ENCODE measurements around the gene FRMD8.
"Not testable (repeated sequence)": the region's sequence is repeated elsewhere in the genome, so short reads cannot be mapped to it uniquely, and the experiment has no call there.

FRMD8 gene

GRCh38 chr11:65446446-65447277, 60.2 kb downstream of the FRMD8 start:
- H3K9me3 ChIP-seq (replicated peaks; ENCODE audit: low read length): no peaks in the 10 kb centered on the region
- H3K9ac ChIP-seq (ENCODE audit: low read depth, low read length): peak overlapping the region; percentile 37
- no peaks in the 10 kb centered on the region for H3K27me3 ChIP-seq (ENCODE audit: control insufficient read depth, insufficient read depth, low read length)
- H3K4me2 ChIP-seq (ENCODE audit: low read length): peak overlapping the region; percentile 2
- H3K36me3 ChIP-seq (ENCODE audit: insufficient read depth, low read length): peaks cover 55% of the 10 kb centered on the region
- peaks cover 63% of the 10 kb centered on the region for H3K4me1 ChIP-seq (ENCODE audit: control insufficient read depth, insufficient read depth, low read length)
- H3K4me3 ChIP-seq (ENCODE audit: low read length): no peak overlapping the region

GRCh38 chr11:65448074-65448417, 61.6 kb downstream of the FRMD8 start:
- H3K36me3 ChIP-seq (ENCODE audit: insufficient read depth, low read length): peaks cover 58% of the 10 kb centered on the region

GRCh38 chr11:65448418-65449105, 62.1 kb downstream of the FRMD8 start:
- H3K9me3 ChIP-seq (replicated peaks; ENCODE audit: low read length): no peaks in the 10 kb centered on the region
- peaks cover 54% of the 10 kb centered on the region for H3K36me3 ChIP-seq (ENCODE audit: insufficient read depth, low read length)
- peak overlapping the region; percentile 10 for H3K4me3 ChIP-seq (ENCODE audit: low read length)

More at GRCh38 chr11:65448074-65448417, 61.6 kb downstream of the FRMD8 start:
- Histone ChIP-seq H3K4me1 (ENCODE audit: control insufficient read depth, insufficient read depth, low read length) (peaks cover 60% of the 10 kb centered on the region), H3K9me3 (replicated peaks; ENCODE audit: low read length) (no peaks in the 10 kb centered on the region), H3K9ac (ENCODE audit: low read depth, low read length) (peak overlapping the region; percentile 48), H3K4me2 (ENCODE audit: low read length) (peak overlapping the region; percentile 43), H3K27me3 (ENCODE audit: control insufficient read depth, insufficient read depth, low read length) (no peaks in the 10 kb centered on the region), H3K4me3 (ENCODE audit: low read length) (peak overlapping the region; percentile 10)

GRCh38 chr11:65451301-65451700, 64.9 kb downstream of the FRMD8 start:
- peaks cover 62% of the 10 kb centered on the region for H3K4me1 ChIP-seq (ENCODE audit: control insufficient read depth, insufficient read depth, low read length)
- not testable (repeated sequence) for H3K9ac ChIP-seq (ENCODE audit: low read depth, low read length); H3K27me3 ChIP-seq (ENCODE audit: control insufficient read depth, insufficient read depth, low read length); H3K4me2 ChIP-seq (ENCODE audit: low read length); H3K9me3 ChIP-seq (replicated peaks; ENCODE audit: low read length); H3K4me3 ChIP-seq (ENCODE audit: low read length)
- H3K36me3 ChIP-seq (ENCODE audit: insufficient read depth, low read length): peaks cover 27% of the 10 kb centered on the region

More at GRCh38 chr11:65448418-65449105, 62.1 kb downstream of the FRMD8 start:
- Histone ChIP-seq H3K4me1 (ENCODE audit: control insufficient read depth, insufficient read depth, low read length) (peaks cover 59% of the 10 kb centered on the region), H3K4me2 (ENCODE audit: low read length) (peak overlapping the region; percentile 43), H3K27me3 (ENCODE audit: control insufficient read depth, insufficient read depth, low read length) (no peaks in the 10 kb centered on the region), H3K9ac (ENCODE audit: low read depth, low read length) (peak overlapping the region; percentile 48)

- Histone ChIP-seq H3K4me1 (ENCODE audit: control insufficient read depth, insufficient read depth, low read length) (peaks cover 52% of the 10 kb centered on the region), H3K36me3 (ENCODE audit: insufficient read depth, low read length) (peaks cover 20% of the 10 kb centered on the region), H3K4me2 (ENCODE audit: low read length) (peak overlapping the region; percentile 36), H3K9ac (ENCODE audit: low read depth, low read length) (peak overlapping the region; percentile 38)
- not testable (repeated sequence) for H3K27me3 ChIP-seq (ENCODE audit: control insufficient read depth, insufficient read depth, low read length); H3K9me3 ChIP-seq (replicated peaks; ENCODE audit: low read length); H3K4me3 ChIP-seq (ENCODE audit: low read length)
Measured at GRCh38 chr11:65452259-65452658, 65.8 kb downstream of the FRMD8 start.

- H3K36me3 ChIP-seq (ENCODE audit: insufficient read depth, low read length): peaks cover 14% of the 10 kb centered on the region
- peaks cover 47% of the 10 kb centered on the region for H3K4me1 ChIP-seq (ENCODE audit: control insufficient read depth, insufficient read depth, low read length)
- H3K4me2 ChIP-seq (ENCODE audit: low read length): peak overlapping the region; percentile 36
- no peaks in the 10 kb centered on the region for H3K27me3 ChIP-seq (ENCODE audit: control insufficient read depth, insufficient read depth, low read length)
- H3K9ac ChIP-seq (ENCODE audit: low read depth, low read length): peak overlapping the region; percentile 38
- H3K9me3 ChIP-seq (replicated peaks; ENCODE audit: low read length): no peaks in the 10 kb centered on the region
- no peak overlapping the region for H3K4me3 ChIP-seq (ENCODE audit: low read length)
Measured at GRCh38 chr11:65452806-65453490, 66.5 kb downstream of the FRMD8 start.

- Histone ChIP-seq H3K4me1 (ENCODE audit: control insufficient read depth, insufficient read depth, low read length) (peaks cover 33% of the 10 kb centered on the region), H3K36me3 (ENCODE audit: insufficient read depth, low read length) (peaks cover 6% of the 10 kb centered on the region), H3K4me3 (ENCODE audit: low read length) (peak overlapping the region; percentile 65), H3K4me2 (ENCODE audit: low read length) (peak overlapping the region; percentile 80), H3K9ac (ENCODE audit: low read depth, low read length) (peak overlapping the region; percentile 86), H3K27me3 (ENCODE audit: control insufficient read depth, insufficient read depth, low read length) (no peaks in the 10 kb centered on the region), H3K9me3 (replicated peaks; ENCODE audit: low read length) (no peaks in the 10 kb centered on the region)
Measured at GRCh38 chr11:65454311-65454695, 67.9 kb downstream of the FRMD8 start.

- H3K9ac ChIP-seq (ENCODE audit: low read depth, low read length): peak overlapping the region; percentile 86
- H3K36me3 ChIP-seq (ENCODE audit: insufficient read depth, low read length): peaks cover 6% of the 10 kb centered on the region
- H3K4me3 ChIP-seq (ENCODE audit: low read length): peak overlapping the region; percentile 65
- no peaks in the 10 kb centered on the region for H3K27me3 ChIP-seq (ENCODE audit: control insufficient read depth, insufficient read depth, low read length)
- H3K9me3 ChIP-seq (replicated peaks; ENCODE audit: low read length): no peaks in the 10 kb centered on the region
- H3K4me1 ChIP-seq (ENCODE audit: control insufficient read depth, insufficient read depth, low read length): peaks cover 31% of the 10 kb centered on the region
- H3K4me2 ChIP-seq (ENCODE audit: low read length): peak overlapping the region; percentile 80
Measured at GRCh38 chr11:65454696-65455456, 68.4 kb downstream of the FRMD8 start.

GRCh38 chr11:65456418-65456817, 70.0 kb downstream of the FRMD8 start:
- Histone ChIP-seq H3K9me3 (replicated peaks; ENCODE audit: low read length) (no peaks in the 10 kb centered on the region), H3K4me3 (ENCODE audit: low read length) (no peak overlapping the region), H3K36me3 (ENCODE audit: insufficient read depth, low read length) (peaks cover 6% of the 10 kb centered on the region), H3K4me1 (ENCODE audit: control insufficient read depth, insufficient read depth, low read length) (peaks cover 31% of the 10 kb centered on the region), H3K27me3 (ENCODE audit: control insufficient read depth, insufficient read depth, low read length) (no peaks in the 10 kb centered on the region), H3K4me2 (ENCODE audit: low read length) (no peak overlapping the region), H3K9ac (ENCODE audit: low read depth, low read length) (no peak overlapping the region)

GRCh38 chr11:65459552-65459951, 73.1 kb downstream of the FRMD8 start:
- H3K4me3 ChIP-seq (ENCODE audit: low read length): no peak overlapping the region
- H3K9me3 ChIP-seq (replicated peaks; ENCODE audit: low read length): no peaks in the 10 kb centered on the region
- no peaks in the 10 kb centered on the region for H3K27me3 ChIP-seq (ENCODE audit: control insufficient read depth, insufficient read depth, low read length)
- no peak overlapping the region for H3K9ac ChIP-seq (ENCODE audit: low read depth, low read length)
- H3K36me3 ChIP-seq (ENCODE audit: insufficient read depth, low read length): no peaks in the 10 kb centered on the region
- H3K4me2 ChIP-seq (ENCODE audit: low read length): no peak overlapping the region
- H3K4me1 ChIP-seq (ENCODE audit: control insufficient read depth, insufficient read depth, low read length): peaks cover 10% of the 10 kb centered on the region

Data from skeletal muscle satellite cell (primary cell).